Neutrophil (primary cell): ENCODE results near the gene ZNHIT2.

Experiments
- H3K27ac ChIP-seq: fragments of 200-600 bp; sonication (generic); 2 replicates; pipeline ENCODE4 v1.5.1; 2016; ENCODE audit warnings: mild to moderate bottlenecking, moderate library complexity
- H3K27me3 ChIP-seq: fragments of 200-600 bp; sonication (generic); 2 replicates; pipeline ENCODE4 v1.6.0; 2016; ENCODE audit warnings: mild to moderate bottlenecking
- H3K36me3 ChIP-seq: fragments of 200-600 bp; sonication (generic); 2 replicates; pipeline ENCODE4 v1.5.1; 2017
- H3K4me1 ChIP-seq, 2 experiments: fragments of 200-600 bp in 1 of 2; sonication (generic) in 1 of 2; 1 replicate in 1 of 2; 2 replicates in 1 of 2; pipeline versions ENCODE4 v1.5.1 to v1.6.1; 2013 to 2016; ENCODE audit warnings: low read depth in 1 of 2, low read length in 1 of 2, mild to moderate bottlenecking in 1 of 2, moderate library complexity in 1 of 2; ENCODE audit not compliant: control insufficient read depth in 1 of 2, insufficient read depth in 1 of 2
- H3K4me3 ChIP-seq, 2 experiments: fragments of 200-600 bp in 1 of 2; sonication (generic) in 1 of 2; 1 replicate in 1 of 2; 2 replicates in 1 of 2; pipeline ENCODE4 v1.5.1; 2013 to 2016; ENCODE audit warnings: low read depth in 1 of 2, low read length in 1 of 2, mild to moderate bottlenecking in 1 of 2, moderate library complexity in 1 of 2
- H3K9me3 ChIP-seq: fragments of 200-600 bp; sonication (generic); 2 replicates; pipeline ENCODE4 v1.5.1; 2016
- CTCF ChIP-seq: fragments of 200-600 bp; sonication (generic); IDR thresholded peaks from 2 replicates; pipeline ENCODE4 v1.5.1; 2016; ENCODE audit warnings: antibody characterized with exemption

The ZNHIT2 gene

GRCh38 chr11:65072631-65072966 lies 44.9 kb downstream of the ZNHIT2 start:
- H3K27me3 ChIP-seq: no peaks in the 10 kb centered on the region
- TF ChIP-seq CTCF: no peak
- H3K27ac ChIP-seq: no peak overlapping the region
- peaks cover 5% of the 10 kb centered on the region for H3K36me3 ChIP-seq
- no peak overlapping the region for H3K4me3 ChIP-seq
- H3K4me1 ChIP-seq: no peaks in the 10 kb centered on the region
- no peaks in the 10 kb centered on the region for H3K9me3 ChIP-seq

- H3K9me3 ChIP-seq: no peaks in the 10 kb centered on the region
- no peak for TF ChIP-seq CTCF
- no peaks in the 10 kb centered on the region for H3K4me1 ChIP-seq
- peaks cover 5% of the 10 kb centered on the region for H3K36me3 ChIP-seq
- H3K27ac ChIP-seq: no peak overlapping the region
- H3K4me3 ChIP-seq: no peak overlapping the region
- no peaks in the 10 kb centered on the region for H3K27me3 ChIP-seq
Observed at GRCh38 chr11:65071907-65072630, 45.4 kb downstream of the ZNHIT2 start.

- Histone ChIP-seq H3K9me3 (no peaks in the 10 kb centered on the region), H3K4me1 (no peaks in the 10 kb centered on the region), H3K36me3 (no peaks in the 10 kb centered on the region), H3K27ac (no peak overlapping the region), H3K4me3 (no peak overlapping the region), H3K27me3 (no peaks in the 10 kb centered on the region)
- no peak for TF ChIP-seq CTCF
Observed at GRCh38 chr11:65069217-65069616, 48.3 kb downstream of the ZNHIT2 start.

- Histone ChIP-seq H3K4me3 (no peak overlapping the region), H3K36me3 (no peaks in the 10 kb centered on the region), H3K27me3 (no peaks in the 10 kb centered on the region), H3K27ac (no peak overlapping the region), H3K9me3 (no peaks in the 10 kb centered on the region), H3K4me1 (no peaks in the 10 kb centered on the region)
- no peak for TF ChIP-seq CTCF
Observed at GRCh38 chr11:65067446-65067845, 50.1 kb downstream of the ZNHIT2 start.

- TF ChIP-seq CTCF: no peak
- H3K4me1 ChIP-seq: no peaks in the 10 kb centered on the region
- no peaks in the 10 kb centered on the region for H3K36me3 ChIP-seq
- H3K4me3 ChIP-seq: no peak overlapping the region
- no peaks in the 10 kb centered on the region for H3K27me3 ChIP-seq
- no peaks in the 10 kb centered on the region for H3K9me3 ChIP-seq
- no peak overlapping the region for H3K27ac ChIP-seq
Observed at GRCh38 chr11:65066805-65067291, 50.7 kb downstream of the ZNHIT2 start.
